IPS-20b (cell line): ENCODE results near the gene CDK6.
A peak's percentile ranks its signal among the peaks of the same experiment; 100 is the strongest.

Experiments
- H3K27ac ChIP-seq: one replicate; pipeline ENCODE4 v1.5.1; 2013; ENCODE audit warnings: low read length
- H3K27me3 ChIP-seq: 2 replicates; pipeline ENCODE4 v1.6.1; 2013; ENCODE audit warnings: mild to moderate bottlenecking, low read length, inconsistent platforms; ENCODE audit not compliant: insufficient read depth
- H3K36me3 ChIP-seq: 2 replicates; pipeline ENCODE4 v1.6.1; 2013; ENCODE audit warnings: low read depth, mild to moderate bottlenecking, inconsistent platforms, low read length, moderate library complexity; ENCODE audit not compliant: insufficient read depth
- H3K4me1 ChIP-seq: 2 replicates; pipeline ENCODE4 v1.6.1; 2013; ENCODE audit warnings: mild to moderate bottlenecking, control low read depth, inconsistent platforms, low read length, moderate library complexity; ENCODE audit not compliant: insufficient read depth
- H3K4me3 ChIP-seq: 2 replicates; pipeline ENCODE4 v1.5.1; 2013; ENCODE audit warnings: mild to moderate bottlenecking, low read length, inconsistent platforms
- H3K9ac ChIP-seq: 2 replicates; pipeline ENCODE4 v1.6.1; 2013; ENCODE audit warnings: low read depth, mild to moderate bottlenecking, inconsistent platforms, low read length, moderate library complexity
- H3K9me3 ChIP-seq: 2 replicates; pipeline ENCODE4 v1.6.1; 2013; ENCODE audit warnings: mild to moderate bottlenecking, low read depth, low read length, inconsistent platforms; ENCODE audit not compliant: insufficient read depth

Gene CDK6

DNA sequence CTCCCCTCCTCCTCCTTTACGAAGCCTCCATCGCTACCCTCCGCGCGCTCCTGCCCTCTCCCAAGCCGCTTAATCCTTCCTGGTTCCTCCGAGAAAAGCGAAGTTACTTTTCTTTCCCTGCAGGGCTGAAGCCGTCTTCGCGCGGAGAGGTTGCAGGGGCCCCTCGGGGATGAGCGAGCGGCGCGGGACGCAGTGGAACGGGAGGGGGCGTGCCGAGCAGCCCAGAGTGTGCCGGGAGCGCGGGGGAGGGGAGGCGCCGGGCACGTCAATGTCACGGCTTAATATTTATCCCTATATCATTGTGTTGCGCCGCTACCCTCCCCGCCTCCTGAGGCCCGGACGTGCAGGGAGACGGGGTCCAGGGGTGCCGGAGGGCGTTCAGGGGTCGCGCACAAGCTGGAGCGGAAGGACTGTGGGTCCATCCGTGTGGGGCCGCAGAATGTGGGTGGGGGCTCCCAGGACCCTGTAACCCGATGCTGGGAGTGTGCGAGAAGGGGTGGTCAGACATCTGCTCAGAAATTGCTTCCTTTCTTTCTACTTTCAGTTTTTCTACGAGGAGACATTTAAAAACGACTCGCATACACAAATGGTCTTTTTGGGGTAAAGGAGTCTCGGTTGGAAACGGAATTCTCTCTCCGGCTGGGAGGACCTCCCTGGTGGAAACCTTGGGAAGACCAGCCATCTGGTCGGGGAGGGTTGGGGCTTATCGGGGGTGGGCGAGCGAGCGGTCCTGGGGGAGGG lies 2.4 kb downstream of the CDK6 start:
- peak overlapping the region; percentile 77 for H3K4me3 ChIP-seq
- H3K36me3 ChIP-seq, result no peaks in the 10 kb centered on the region
- H3K4me1 ChIP-seq, result peaks cover 33% of the 10 kb centered on the region
- no peaks in the 10 kb centered on the region for H3K9me3 ChIP-seq
- H3K27me3 ChIP-seq, result peaks cover 43% of the 10 kb centered on the region
- no peak overlapping the region for H3K27ac ChIP-seq
- H3K9ac ChIP-seq, result peak overlapping the region; percentile 76; the same call in 1 of the 2 replicates

- Histone ChIP-seq H3K4me1 (peaks cover 36% of the 10 kb centered on the region), H3K9me3 (no peaks in the 10 kb centered on the region), H3K27ac (no peak overlapping the region), H3K36me3 (no peaks in the 10 kb centered on the region), H3K4me3 (peak overlapping the region; percentile 77), H3K9ac (peak overlapping the region; percentile 76; the same call in 1 of the 2 replicates), H3K27me3 (peaks cover 36% of the 10 kb centered on the region)
Observed at GRCh38 chr7:92833024-92833765, 3.2 kb downstream of the CDK6 start.

DNA sequence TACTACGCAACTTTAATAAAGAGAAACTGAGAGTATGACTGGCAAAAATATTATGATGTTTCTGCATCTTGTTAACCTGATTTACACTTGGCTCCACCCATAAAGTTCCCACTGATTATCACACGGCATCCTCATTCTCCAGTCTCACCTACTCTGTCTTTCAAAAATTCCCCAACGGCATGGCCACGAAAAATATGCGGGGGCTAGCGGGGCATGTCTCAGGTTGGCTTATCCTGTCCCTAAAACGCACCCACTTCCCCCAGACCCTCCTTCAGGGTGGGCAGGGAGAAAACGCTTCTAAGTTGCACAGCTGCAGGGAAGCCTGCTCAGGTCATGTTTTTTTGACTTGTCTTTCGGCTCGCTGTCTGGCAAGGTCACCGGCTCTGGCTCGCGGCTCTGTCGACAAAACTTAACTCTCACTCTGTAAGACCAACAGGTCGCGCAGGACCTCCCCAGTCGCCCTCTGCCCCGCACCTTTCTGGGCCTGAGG lies 3.8 kb downstream of the CDK6 start:
- no peak overlapping the region for H3K27ac ChIP-seq
- peaks cover 36% of the 10 kb centered on the region for H3K4me1 ChIP-seq
- H3K4me3 ChIP-seq, result peak overlapping the region; percentile 77
- peaks cover 29% of the 10 kb centered on the region for H3K27me3 ChIP-seq
- no peaks in the 10 kb centered on the region for H3K36me3 ChIP-seq
- H3K9me3 ChIP-seq, result no peaks in the 10 kb centered on the region
- peak overlapping the region; percentile 76; the same call in 1 of the 2 replicates for H3K9ac ChIP-seq

- Histone ChIP-seq H3K27me3 (peaks cover 23% of the 10 kb centered on the region; the same call in 1 of the 2 replicates), H3K4me3 (peak overlapping the region; percentile 77), H3K4me1 (peaks cover 35% of the 10 kb centered on the region), H3K27ac (no peak overlapping the region), H3K36me3 (no peaks in the 10 kb centered on the region), H3K9me3 (no peaks in the 10 kb centered on the region), H3K9ac (peak overlapping the region; percentile 76; the same call in 1 of the 2 replicates)
Observed at GRCh38 chr7:92831716-92832533, 4.4 kb downstream of the CDK6 start.

GRCh38 chr7:92830532-92831110 lies 5.8 kb downstream of the CDK6 start:
- Histone ChIP-seq H3K36me3 (no peaks in the 10 kb centered on the region), H3K9ac (no peak overlapping the region), H3K4me3 (peak overlapping the region; percentile 77), H3K9me3 (no peaks in the 10 kb centered on the region), H3K27me3 (peaks cover 17% of the 10 kb centered on the region; the same call in 1 of the 2 replicates), H3K27ac (no peak overlapping the region), H3K4me1 (peaks cover 38% of the 10 kb centered on the region)

DNA sequence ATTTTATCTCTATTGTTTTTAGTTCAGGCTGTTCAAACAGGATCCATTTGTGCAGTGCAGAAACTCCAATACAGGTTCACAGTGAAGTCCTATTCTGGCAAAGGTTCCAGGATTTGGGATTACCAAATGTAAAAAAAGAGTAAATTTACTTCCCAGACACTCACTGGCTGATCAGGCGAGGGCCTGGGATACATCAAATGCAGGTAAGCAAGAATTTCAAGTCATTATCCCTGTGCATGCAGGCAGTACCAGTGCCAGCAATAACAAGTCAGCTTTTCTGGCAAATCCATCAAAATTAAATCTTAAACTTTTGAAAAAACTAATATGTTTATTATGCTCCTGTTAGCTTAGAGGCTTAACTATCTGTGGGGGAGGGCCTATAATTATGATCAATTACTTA lies 6.3 kb downstream of the CDK6 start:
- Histone ChIP-seq H3K27me3 (peaks cover 14% of the 10 kb centered on the region; the same call in 1 of the 2 replicates), H3K36me3 (no peaks in the 10 kb centered on the region), H3K4me1 (peaks cover 42% of the 10 kb centered on the region), H3K27ac (no peak overlapping the region), H3K9ac (no peak overlapping the region), H3K9me3 (no peaks in the 10 kb centered on the region), H3K4me3 (no peak overlapping the region)

- no peak overlapping the region for H3K27ac ChIP-seq
- H3K4me1 ChIP-seq, result peaks cover 46% of the 10 kb centered on the region
Observed at GRCh38 chr7:92827464-92828120, 8.8 kb downstream of the CDK6 start.

DNA sequence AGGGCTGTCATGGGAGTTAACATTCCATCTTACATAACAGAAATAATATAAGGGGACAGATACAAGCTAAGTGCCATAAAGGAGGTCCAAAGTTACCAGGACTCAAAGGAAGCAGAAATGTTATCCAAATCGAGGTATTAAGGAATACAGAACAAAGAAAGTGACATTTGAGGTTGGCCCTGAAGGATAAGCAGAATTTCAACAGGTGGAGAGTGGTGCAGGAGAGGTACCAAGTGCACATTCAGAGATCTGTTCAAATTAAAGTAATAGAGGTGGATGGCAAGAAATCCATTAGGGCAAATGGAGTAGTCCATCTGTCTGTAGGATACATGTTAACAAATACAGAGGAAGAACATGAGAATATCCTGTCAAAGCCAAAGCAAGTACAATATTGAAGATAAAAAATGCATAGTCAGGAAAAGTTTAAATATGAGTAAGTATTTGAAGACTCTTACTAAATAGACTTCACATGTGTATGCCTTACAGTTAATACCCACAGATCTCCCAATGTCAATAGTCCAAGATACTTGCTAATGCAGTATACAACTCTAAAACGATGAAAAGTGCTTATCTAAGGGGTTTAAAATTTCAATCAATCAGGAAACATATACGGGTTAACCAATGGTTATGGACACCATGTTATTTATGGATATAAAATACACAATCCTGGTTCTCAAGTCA lies 10.0 kb downstream of the CDK6 start:
- Histone ChIP-seq H3K36me3 (no peaks in the 10 kb centered on the region), H3K9me3 (no peaks in the 10 kb centered on the region), H3K27me3 (no peaks in the 10 kb centered on the region; the same call in 1 of the 2 replicates), H3K4me1 (peaks cover 39% of the 10 kb centered on the region), H3K4me3 (no peak overlapping the region), H3K9ac (no peak overlapping the region), H3K27ac (no peak overlapping the region)

More at GRCh38 chr7:92827464-92828120, 8.8 kb downstream of the CDK6 start:
- Histone ChIP-seq H3K36me3 (no peaks in the 10 kb centered on the region), H3K4me3 (no peak overlapping the region), H3K27me3 (peaks cover 4% of the 10 kb centered on the region; the same call in 1 of the 2 replicates), H3K9ac (no peak overlapping the region), H3K9me3 (no peaks in the 10 kb centered on the region)

DNA sequence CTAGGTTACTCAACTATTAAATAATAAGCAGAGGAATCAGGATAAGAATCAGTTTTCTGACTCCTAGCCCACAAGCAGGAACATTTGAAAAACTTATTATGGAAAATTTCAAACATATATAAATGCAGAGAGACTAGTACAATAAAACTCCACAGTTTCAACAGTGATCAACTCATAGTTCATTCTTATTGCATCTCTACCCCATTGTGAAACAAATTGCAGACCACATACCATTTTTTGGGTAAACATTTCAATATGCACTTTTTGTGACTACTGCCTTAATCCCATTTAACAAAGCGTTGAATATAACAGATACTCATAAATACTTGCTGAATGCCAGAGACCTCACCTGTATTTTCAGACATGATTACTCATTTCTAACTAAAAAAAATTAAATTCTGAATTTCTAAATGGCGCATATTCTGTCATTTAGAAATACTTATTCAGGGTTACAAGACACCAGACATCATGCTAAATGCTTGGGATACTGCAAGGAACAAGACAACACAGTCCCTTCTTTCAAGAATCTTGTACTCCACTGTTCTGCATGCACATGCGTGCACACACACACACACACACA lies 11.4 kb downstream of the CDK6 start:
- H3K4me3 ChIP-seq, result no peak overlapping the region
- no peaks in the 10 kb centered on the region for H3K27me3 ChIP-seq
- H3K36me3 ChIP-seq, result no peaks in the 10 kb centered on the region
- H3K27ac ChIP-seq, result no peak overlapping the region
- H3K4me1 ChIP-seq, result peaks cover 29% of the 10 kb centered on the region
- H3K9ac ChIP-seq, result no peak overlapping the region
- H3K9me3 ChIP-seq, result no peaks in the 10 kb centered on the region

- H3K9ac ChIP-seq, result no peak overlapping the region
- no peak overlapping the region for H3K27ac ChIP-seq
- no peaks in the 10 kb centered on the region for H3K27me3 ChIP-seq
- H3K9me3 ChIP-seq, result no peaks in the 10 kb centered on the region
- peaks cover 24% of the 10 kb centered on the region for H3K4me1 ChIP-seq
- no peaks in the 10 kb centered on the region for H3K36me3 ChIP-seq
- no peak overlapping the region for H3K4me3 ChIP-seq
Observed at GRCh38 chr7:92824450-92824849, 11.9 kb downstream of the CDK6 start.
